Stomach (tissue), 4 donors: ENCODE measurements around the gene IPO11.

Experiments used
- POLR2A ChIP-seq, 4 donors: fragments of 450-650 bp; IDR thresholded peaks; one replicate each; pipeline ENCODE4 v1.6.1; 2016; ENCODE audit warnings: antibody characterized with exemption in 4 of 4, control low read depth in 2 of 4, mild to moderate bottlenecking in 1 of 4, moderate library complexity in 1 of 4
- TF ChIP-seq, protein P1 (sequence below), 7 experiments: fragments of 450-650 bp in 4 of 7; fragments of 200-600 bp in 3 of 7; sonication (generic) in 3 of 7; IDR thresholded peaks; one replicate each; pipeline ENCODE4 v1.5.1; 2016 to 2019; ENCODE audit warnings: antibody characterized with exemption in 7 of 7, control low read depth in 2 of 7, mild to moderate bottlenecking in 1 of 7

GRCh38 chr5:62475072-62475471 is 62.5 kb downstream of the IPO11 start:
- TF ChIP-seq, protein P1, sequence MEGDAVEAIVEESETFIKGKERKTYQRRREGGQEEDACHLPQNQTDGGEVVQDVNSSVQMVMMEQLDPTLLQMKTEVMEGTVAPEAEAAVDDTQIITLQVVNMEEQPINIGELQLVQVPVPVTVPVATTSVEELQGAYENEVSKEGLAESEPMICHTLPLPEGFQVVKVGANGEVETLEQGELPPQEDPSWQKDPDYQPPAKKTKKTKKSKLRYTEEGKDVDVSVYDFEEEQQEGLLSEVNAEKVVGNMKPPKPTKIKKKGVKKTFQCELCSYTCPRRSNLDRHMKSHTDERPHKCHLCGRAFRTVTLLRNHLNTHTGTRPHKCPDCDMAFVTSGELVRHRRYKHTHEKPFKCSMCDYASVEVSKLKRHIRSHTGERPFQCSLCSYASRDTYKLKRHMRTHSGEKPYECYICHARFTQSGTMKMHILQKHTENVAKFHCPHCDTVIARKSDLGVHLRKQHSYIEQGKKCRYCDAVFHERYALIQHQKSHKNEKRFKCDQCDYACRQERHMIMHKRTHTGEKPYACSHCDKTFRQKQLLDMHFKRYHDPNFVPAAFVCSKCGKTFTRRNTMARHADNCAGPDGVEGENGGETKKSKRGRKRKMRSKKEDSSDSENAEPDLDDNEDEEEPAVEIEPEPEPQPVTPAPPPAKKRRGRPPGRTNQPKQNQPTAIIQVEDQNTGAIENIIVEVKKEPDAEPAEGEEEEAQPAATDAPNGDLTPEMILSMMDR (IDR thresholded peaks at IDR 0.05): no peak
- TF ChIP-seq POLR2A (IDR thresholded peaks at IDR 0.05): no peak
